ENCODE data around the gene BAX.

Gene BAX

GRCh38 chr19:48988860-48989259 lies 34.2 kb downstream of the BAX start:
- DNase-seq: no peak

DNA sequence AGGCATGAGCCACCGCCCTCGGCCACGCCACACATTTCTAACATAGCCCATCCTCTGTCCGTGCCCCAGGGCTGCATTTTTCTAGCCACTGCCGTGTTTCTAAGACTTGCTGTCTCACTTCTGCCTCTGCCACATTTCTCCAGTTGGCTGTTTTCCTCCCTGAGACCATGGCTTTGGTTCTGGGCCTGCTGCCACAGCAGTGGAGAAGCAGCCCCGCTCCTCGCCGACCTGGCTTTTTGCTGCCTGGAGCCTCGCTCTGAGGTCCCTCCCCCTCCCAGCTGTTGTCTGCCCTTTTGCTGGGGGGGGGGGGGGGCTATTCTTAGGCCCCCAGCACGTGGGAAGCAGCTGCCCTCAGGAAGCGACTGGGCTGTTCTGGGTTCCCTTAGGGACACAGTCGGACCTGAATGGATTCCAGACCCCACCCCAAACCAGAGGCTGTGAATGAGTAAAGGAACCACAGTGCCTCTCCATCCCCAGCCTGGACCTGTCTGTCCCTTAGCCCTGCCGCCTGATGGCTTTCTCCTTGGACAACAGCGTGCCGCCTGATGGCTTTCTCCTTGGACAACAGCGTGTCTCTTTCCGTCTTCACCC lies 35.1 kb downstream of the BAX start:
- DNase-seq: no peak

DNA sequence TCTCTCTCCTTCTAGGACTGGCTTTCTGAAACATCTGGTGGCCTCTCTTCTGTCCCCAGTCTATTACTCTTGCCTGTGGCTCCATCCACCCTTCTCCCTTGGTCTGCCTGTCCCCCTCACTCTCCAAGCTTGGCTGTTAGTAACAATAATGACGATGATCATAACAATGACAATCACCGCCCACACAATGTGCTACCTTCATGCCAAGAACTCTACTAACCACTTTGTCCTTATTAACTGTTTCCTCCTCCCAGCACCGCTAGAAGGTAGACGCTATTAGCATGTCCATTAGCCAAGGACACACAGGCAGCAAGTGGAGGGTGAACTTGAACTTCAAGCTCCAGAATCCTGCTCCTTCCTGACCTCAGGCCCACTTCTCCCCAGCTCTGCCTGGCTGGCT lies 35.7 kb downstream of the BAX start:
- no peak for DNase-seq

- no peak for DNase-seq
Measured at GRCh38 chr19:48991011-48991609, 36.4 kb downstream of the BAX start.

DNA sequence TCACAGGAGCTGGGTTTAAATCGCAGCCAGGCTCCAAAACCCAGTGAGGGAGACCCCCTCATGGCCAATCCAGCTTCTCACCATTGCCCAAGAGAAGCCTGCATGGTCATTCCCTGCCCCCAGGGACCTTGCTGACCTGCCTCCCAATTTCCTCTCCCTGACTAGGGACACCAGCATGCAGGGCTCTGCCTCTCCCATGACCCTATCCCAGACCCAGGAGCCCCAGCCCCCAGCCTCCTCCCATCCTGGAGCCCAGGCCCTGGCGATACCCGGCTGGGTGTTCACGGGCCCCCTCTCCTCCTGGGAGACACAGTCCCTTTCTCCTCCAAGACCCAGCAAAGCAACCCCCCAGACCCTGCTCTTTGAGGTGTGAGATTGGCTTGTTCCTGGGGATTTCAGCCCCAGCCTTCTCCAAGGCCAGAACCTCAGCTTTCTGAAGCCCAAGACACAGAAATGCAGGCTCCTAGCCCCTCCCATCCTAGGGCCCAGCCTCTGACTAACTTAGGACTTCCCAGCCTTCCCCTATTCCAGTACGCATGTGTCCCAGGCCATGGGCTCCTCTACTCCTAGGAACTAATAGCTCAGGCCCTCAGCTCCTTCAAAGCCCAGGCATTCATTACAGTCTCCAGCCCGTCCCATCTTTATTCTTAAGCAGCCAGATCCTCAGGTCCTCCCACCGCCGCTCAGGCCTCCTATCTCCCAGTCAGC lies 37.4 kb downstream of the BAX start:
- no peak for DNase-seq

GRCh38 chr19:48992581-48993174 lies 38.0 kb downstream of the BAX start:
- DNase-seq: no peak

GRCh38 chr19:48993175-48994034 lies 38.7 kb downstream of the BAX start, which contains the start of the genes GYS1 and RUVBL2:
Gene GYS1 (minus strand): TSS chr19:48993309. CDS start chr19:48993112, 197 bp downstream.
Gene RUVBL2 (plus strand): TSS chr19:48993887. CDS start chr19:48993912, 25 bp downstream.
- peak; percentile 100 for DNase-seq

GRCh38 chr19:48994035-48994386 lies 39.3 kb downstream of the BAX start:
- no peak for DNase-seq

DNA sequence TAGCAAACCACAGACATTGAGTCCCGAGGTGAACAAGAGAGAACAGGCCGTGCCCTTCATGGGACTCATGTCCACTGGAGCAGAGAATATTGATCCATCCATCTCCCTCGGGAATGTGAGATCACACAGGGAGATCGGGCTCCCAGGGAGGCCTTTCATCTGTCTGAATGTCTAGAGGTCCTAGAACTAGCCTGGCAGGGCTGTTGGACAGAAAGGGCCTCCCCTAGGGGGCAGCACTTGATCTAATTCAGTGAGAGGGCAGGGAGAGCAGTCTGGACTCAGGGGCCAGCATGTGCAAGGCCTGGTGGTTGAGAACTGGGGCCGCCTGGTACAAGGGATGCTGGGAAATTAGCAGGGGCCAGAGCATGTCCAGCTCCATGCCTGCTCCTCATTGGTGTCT lies 43.3 kb downstream of the BAX start:
- peak; percentile 53 for DNase-seq

GRCh38 chr19:48999481-49000325 lies 45.0 kb downstream of the BAX start:
- DNase-seq: peak; percentile 77

- no peak for DNase-seq
Measured at GRCh38 chr19:49004133-49004532, 49.5 kb downstream of the BAX start.

DNA sequence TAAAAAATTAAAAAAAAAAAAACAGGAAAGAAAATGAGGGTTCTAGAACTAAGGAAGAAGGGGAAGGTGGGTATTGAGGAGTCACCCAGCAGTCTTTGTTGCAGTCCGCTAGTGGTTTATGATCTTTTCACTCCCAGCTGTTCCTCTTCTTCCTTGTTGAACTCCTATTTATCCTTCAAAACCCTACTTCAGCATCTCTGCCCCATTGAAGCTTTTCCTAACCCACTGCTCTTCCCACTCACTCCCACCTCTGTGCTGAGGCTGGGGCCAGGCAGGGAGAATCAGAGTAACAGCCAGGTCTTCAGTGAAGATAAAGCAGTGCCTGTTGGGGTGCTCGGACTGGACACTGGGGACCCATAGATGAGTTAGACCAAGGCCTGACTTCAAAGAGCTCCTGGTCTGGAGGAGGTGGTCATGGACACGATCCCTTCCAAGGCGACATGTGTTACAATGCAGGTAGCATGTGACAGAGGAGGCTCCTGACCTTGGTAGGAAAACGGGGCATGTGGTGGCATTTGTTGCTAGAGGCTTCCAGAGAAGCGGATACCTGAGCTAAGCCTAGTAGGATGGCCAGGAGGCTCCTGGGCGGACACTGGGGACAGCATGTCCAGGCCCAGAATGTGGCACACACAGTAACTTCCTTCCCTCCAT lies 50.4 kb downstream of the BAX start:
- DNase-seq: no peak

DNA sequence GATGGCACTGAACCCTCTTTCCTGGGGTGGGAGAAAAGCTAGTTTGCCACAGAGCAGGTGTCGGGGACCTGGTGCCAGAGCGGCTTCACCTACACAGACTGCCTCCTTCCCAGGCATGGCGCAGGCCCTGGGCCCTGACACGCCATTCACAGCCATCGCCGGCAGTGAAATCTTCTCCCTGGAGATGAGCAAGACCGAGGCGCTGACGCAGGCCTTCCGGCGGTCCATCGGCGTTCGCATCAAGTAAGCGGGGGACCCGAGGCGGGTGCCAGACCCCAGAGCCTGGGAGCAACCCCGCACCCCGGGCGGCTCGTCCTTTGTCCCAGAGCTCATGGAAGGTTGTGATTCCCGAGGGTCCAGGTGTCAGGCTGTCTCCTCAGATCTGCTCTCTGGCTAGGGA lies 52.2 kb downstream of the BAX start:
- no peak for DNase-seq

DNA sequence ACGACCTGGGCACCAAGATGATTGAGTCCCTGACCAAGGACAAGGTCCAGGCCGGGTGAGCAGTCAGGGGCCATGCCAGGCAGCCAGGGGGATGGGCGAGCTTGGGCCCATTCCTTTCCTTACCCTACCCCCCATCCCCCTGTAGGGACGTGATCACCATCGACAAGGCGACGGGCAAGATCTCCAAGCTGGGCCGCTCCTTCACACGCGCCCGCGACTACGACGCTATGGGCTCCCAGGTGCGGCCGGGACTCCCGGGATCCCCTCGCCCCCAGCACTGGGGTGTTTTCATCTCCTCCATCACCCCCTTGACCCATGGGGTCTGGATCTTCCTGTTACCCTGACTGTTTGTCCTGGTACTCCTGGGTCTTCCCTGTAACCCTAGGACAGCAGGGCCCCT lies 55.2 kb downstream of the BAX start:
- DNase-seq: no peak

DNA sequence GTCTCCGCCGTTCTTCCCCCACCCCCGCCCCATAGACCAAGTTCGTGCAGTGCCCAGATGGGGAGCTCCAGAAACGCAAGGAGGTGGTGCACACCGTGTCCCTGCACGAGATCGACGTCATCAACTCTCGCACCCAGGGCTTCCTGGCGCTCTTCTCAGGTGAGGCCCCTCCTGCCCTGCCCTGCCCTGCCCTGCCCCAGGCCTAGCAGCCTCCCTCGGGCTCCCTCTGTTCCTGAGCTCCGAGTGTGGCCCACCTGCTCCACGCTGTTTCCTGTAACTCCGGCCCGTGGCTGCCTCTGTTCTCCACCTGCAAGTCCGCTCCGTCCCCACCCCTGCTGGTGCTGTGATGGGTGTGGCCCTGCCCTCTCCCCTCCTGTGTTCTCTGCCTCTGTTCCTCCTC lies 55.8 kb downstream of the BAX start:
- DNase-seq: no peak

GRCh38 chr19:49011194-49011593 lies 56.5 kb downstream of the BAX start:
- DNase-seq: no peak
